Globus pallidus (tissue), 1 donor: Measurements from ENCODE around the gene COL18A1.
A peak's percentile ranks its signal among the peaks of the same experiment; 100 is the strongest.
"Not testable (repeated sequence)": the region's sequence is repeated elsewhere in the genome, so short reads cannot be mapped to it uniquely, and the experiment has no call there.

Experiments used
- DNase-seq: peaks from one replicate; pipeline ENCODE4 v3.0.0-alpha.2; 2015; ENCODE audit warnings: low spot score

COL18A1 gene

DNA sequence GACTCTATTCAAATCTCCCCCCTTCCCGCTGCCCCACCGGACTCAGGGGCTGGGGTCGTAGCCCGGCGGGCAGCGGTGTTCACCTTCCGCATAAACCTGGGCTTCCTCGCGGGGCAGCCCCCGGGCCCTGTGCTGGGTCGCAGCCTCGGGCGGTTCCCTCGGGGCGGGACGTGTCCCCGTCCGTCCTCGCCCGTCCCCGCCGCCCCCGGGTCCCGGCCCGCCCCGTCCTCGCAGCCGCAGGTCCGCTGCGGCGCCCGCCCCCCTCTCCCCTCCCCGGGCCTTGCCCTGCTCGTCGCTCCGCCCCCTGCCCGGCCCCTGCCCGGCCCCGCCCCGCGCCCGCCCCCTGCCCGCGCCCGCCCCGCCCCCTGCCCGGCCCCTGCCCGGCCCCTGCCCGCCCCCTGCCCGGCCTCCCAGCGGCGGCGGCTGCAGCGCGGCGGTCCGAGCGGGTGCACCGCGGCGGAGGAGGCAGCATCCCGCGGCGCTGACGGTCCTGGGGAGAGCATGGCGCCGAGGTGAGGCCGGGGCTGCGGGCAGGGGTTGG is at the start of gene COL18A1:
COL18A1 (plus strand) TSS at position 436 of the 541 bp plus-strand sequence; CDS start at position 502, 66 bp downstream.
- no peak for DNase-seq

DNA sequence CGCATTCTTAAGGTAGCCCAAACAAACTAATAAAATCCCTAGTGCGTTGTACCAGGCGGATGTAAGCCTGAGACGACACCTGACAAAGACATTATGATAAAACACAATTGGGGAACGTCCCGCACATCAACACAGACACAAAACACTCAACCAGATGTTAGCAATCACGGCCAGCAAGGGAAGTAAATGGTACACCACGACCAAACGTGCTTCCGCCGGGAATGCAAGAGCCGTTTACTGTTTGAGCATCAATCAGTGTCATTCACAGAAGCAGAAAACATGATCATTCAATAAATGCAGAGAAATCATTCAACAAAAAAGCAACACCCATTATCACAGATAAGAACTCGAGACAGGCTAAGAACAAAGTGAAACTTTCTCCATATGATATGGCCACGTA is 49.4 kb upstream of the COL18A1 start:
- no peak for DNase-seq

DNA sequence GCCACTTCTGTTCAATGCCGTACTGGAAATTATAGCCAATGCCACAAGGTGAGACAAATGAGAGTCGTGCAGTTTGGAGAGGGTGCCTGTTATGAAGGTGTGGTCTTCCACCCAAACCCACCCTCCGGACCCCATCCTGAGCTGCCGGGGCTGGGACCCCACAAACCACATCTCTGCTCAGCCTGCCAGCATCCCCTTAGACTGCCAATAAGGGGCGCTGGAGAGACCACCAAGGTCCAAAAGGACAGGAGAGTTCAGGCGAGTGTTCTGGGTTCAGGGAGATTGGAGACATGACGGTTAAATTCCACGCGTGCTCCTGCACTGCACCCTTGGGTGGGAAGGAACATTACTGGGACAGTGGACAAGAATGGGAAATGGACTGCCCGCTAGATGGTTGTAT is 48.7 kb upstream of the COL18A1 start:
- no peak for DNase-seq

DNA sequence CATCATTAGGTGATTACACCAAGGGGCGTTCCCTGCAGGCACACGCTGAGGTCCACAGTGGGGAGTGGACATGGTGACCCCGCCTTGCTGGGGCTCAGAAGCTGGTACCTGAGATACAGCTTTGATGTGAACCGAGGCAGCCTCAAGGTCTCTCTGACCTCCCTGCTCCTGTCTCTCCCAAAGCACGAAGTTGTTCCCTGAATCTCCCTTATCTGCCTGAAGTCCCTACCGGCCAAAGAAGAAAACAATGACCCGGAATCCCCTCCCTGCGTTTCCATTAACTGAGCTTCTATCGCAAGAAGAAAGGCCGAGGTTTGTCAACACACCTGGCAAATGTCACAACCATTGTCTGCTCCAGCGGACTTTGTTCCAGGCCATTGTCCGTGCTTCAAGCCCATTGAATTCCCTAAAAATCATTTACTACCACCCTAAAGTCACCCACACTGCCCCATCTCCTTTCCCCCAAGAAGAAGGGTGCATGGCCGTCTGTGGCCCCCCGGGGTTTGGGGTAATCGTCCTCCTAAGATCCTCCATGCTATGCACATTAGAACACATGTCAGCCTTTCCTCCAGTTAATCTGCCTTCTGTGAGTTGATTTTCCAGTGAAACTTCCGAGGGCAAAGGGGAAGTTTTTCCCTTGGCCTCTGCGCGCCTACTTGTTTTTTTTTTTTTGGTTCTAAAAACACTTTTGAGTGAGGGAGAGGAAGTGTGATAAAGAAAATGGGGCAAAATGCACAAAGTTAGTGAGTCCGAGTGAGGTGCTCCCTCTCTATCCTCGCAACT is 48.1 kb upstream of the COL18A1 start:
- DNase-seq, result no peak

GRCh38 chr21:45357436-45358260 is 47.3 kb upstream of the COL18A1 start:
- DNase-seq, result no peak

DNA sequence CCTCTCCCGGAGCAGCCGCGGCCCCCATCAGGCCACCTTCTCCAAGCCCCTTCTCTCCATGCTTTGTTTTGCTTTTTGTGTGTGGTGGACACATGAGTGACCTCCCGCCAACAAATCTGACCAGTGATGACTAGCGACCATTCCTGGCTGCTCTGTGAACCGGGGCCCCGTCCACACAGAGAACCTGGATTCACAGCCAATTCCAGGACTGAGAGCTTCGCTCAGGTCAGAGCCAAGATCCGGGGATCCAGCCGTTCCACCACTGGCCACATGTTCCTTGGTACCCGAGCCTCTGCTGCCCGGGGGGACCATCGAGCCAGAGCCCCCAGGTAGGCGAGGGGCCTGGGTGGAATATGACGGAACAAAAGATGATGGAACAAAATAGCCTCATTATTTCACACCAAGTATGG is 46.7 kb upstream of the COL18A1 start:
- no peak for DNase-seq

DNA sequence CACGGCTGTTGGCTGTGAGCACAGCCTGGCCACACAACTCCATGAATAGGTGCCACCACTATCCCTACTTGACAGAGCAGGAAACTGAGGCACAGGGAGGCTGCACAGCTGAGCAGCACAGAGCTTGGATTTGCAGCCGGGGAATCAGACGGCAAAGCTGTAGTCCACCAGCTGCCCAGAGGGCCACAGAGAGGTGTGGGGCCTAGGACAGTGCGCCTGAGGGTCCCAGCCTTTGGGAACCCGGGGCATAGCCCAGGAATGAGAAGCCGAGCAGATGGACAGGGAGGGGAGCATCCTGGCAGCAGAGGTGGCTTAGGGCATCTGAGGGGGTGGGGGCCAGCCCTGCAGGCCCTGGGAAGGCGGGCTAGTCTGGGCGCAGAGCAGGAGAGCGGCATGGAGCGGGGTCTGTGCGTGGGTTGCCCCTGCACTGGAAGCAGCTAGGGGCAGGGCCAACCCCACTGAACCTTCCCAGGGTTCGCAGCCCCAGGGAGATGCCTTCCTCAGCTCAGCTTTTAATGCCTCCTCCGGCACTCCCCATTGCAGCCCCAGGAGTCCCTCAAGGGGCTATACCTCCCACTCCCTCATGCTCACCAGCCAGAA is 46.2 kb upstream of the COL18A1 start:
- DNase-seq, result no peak

- DNase-seq, result peak; percentile 16
These were observed 45.3 kb upstream of the COL18A1 start for GRCh38 chr21:45359451-45360217.

DNA sequence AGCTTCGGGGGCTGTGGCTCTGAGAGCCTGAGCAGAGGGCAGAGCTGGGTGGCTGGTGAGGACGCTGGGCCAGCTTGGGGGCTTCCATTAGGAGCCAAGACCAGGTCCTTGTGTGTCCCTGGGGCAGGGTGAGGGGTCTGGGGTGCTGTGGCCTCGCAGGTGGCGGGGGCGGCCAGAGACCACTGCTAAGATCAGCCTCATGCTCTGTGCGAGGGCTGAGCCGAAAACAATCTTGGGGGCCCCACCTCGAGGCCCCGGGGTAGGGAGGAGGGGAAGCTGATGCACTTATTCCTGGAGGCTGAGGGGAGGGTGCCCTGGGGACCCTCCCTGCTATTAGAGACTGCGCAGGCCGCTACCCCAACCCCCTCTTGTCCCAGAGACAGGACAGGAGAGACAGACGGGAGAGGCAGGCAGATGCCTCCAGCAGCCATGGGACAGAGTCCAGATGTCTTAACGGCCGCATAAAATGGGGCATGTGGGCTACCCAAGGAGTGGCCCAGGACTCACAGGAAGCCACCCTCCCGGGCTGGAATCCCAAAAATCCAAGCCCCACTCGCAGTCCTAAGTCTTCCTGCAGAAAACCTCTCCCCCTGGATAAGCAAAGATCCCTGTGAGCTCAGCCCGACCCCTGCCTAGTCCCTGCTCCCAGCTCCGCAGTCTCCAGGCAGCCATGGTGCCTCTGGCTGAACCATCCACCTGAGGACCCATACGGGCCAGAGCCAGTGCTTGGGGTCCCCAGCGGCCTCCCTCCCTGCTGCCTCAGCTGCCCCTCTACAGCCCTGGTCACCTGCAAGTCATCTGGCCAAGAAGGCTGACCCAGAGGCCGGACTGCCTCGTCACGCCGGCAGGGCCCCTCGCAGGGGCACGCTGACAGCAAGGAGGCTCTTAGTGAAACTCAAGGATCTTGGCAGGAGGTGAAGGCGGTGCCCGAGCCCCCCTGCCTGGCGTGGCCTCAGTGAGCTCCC is 43.6 kb upstream of the COL18A1 start:
- no peak for DNase-seq

GRCh38 chr21:45362077-45362747 is 42.8 kb upstream of the COL18A1 start:
- no peak for DNase-seq

GRCh38 chr21:45362748-45363145 is 42.2 kb upstream of the COL18A1 start:
- DNase-seq, result no peak

DNA sequence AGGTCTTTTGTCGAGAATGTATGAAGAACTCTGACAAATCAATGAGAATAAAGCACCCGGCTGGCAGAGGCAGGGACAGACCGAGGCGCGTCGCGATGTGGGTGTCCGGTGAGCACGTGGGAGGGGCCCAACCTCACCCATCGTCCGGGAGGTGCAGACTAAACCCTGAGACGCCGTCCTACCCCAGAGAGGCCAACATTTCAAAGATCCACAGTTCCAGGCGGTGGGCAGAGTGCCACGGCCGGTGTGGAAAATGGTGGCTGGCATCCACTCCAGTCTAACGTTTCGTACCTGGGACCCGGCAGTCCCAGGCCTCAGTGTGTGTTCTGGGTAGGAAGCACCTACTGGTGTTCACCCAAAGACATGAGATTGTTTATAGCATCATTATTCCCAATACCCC is 41.7 kb upstream of the COL18A1 start:
- not testable (repeated sequence) for DNase-seq

GRCh38 chr21:45363921-45364467 is 41.0 kb upstream of the COL18A1 start:
- peak; percentile 64 for DNase-seq

GRCh38 chr21:45364468-45365185 is 40.3 kb upstream of the COL18A1 start:
- no peak for DNase-seq

- DNase-seq, result no peak
These were observed 39.8 kb upstream of the COL18A1 start for GRCh38 chr21:45365186-45365607.

DNA sequence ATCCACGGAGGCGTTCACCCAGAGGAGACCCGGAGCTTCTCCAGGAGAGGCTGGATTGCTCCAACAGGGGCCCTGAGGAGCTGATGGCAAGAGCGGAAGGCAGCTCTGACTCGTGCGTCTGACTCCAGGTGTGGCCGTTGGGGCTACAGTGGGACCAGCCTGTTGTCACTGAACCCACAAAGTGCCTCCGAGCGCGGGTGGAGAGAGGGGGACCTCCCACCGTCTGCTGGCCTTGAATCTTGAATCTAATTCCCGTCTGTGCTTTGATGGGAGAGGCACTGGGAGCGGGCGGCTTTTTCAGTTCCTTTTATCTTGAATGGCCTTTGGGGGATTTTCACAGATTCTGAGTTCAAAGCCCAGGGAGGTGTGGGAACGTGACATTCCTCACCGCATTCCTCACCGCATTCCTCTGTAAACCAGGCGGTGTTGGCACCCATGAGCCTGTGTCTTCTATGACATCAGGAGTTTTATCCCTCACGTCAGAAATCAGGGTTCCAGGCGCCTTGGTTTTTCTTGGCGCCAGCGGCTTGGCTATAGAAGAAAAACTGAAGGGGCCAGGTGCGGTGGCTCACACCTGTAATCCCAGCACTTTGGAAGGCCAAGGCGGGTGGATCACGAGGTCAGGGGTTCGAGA is 39.2 kb upstream of the COL18A1 start:
- DNase-seq, result no peak

- no peak for DNase-seq
These were observed 38.5 kb upstream of the COL18A1 start for GRCh38 chr21:45366476-45366875.

DNA sequence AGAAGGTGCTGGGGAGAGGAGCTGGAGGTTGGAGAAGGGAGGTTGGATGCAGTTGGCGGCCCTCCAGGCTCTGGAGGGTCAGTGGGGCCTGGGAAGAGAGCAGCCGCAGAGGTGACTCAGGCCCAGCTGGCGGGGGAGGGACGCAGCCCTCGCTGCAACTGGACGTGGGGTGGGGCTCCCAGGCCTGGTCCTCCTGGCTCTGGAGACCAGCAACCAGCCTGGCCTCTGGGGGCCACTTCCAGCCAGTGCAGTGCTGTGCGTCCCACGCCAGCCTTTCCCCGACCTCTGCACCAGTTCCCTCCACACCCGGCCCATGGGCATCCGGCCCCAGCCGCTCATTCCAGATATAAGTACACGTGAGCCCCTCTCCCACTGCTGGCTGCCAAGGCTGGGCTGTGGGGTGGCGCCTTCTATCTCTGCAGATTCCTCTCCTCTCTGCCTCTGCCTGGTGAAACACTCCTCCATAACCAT is 38.0 kb upstream of the COL18A1 start:
- no peak for DNase-seq
